ENCODE measurements around the gene PDE6A.
"Not testable (repeated sequence)": the region's sequence is repeated elsewhere in the genome, so short reads cannot be mapped to it uniquely, and the experiment has no call there.

The PDE6A gene

DNA sequence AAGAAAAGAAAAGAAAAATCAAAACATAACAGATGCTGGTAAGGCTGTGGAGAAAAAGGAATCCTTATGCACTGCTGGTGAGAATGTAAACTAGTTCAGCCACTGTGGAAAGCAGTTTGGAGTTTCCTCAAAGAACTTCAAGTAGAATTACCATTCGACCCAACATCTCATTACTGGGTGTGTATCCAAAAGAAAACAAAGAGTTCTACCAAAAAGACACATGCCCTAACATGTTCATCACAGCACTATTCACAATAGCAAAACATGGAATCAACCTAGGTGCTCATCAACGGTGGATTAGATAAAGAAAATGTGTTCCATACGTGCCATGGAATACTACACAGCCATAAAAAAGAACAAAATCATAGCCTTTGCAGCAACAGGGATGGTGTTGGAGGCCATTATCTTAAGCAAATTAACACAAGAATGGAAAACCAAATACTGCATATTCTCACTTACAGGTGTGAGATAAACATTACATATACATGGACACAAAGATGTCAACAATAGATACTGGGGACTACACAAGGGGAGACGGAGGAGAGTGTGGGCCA is 63.4 kb downstream of the PDE6A start:
- TF ChIP-seq, protein P1, sequence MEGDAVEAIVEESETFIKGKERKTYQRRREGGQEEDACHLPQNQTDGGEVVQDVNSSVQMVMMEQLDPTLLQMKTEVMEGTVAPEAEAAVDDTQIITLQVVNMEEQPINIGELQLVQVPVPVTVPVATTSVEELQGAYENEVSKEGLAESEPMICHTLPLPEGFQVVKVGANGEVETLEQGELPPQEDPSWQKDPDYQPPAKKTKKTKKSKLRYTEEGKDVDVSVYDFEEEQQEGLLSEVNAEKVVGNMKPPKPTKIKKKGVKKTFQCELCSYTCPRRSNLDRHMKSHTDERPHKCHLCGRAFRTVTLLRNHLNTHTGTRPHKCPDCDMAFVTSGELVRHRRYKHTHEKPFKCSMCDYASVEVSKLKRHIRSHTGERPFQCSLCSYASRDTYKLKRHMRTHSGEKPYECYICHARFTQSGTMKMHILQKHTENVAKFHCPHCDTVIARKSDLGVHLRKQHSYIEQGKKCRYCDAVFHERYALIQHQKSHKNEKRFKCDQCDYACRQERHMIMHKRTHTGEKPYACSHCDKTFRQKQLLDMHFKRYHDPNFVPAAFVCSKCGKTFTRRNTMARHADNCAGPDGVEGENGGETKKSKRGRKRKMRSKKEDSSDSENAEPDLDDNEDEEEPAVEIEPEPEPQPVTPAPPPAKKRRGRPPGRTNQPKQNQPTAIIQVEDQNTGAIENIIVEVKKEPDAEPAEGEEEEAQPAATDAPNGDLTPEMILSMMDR (conservative IDR thresholded peaks at IDR 0.05; ENCODE audit: low read length) = no peak
- TF ChIP-seq EZH2phosphoT487 (IDR thresholded peaks at IDR 0.05; ENCODE audit: borderline replicate concordance) = no peak
- H3K36me3 ChIP-seq (ENCODE audit: insufficient read depth, low read length) = no peaks in the 10 kb centered on the region
- H3K79me2 ChIP-seq (ENCODE audit: insufficient read depth, low read length) = no peaks in the 10 kb centered on the region
- H3K9me2 ChIP-seq (replicated peaks; ENCODE audit: low read depth, low read length) = no peaks in the 10 kb centered on the region
- no peak overlapping the region for H3K4me3 ChIP-seq (ENCODE audit: low read length, poor library complexity, severe bottlenecking)
- H4K20me1 ChIP-seq (ENCODE audit: insufficient read depth, low read length, poor library complexity, severe bottlenecking) = no peaks in the 10 kb centered on the region
- no peaks in the 10 kb centered on the region for H3K9me3 ChIP-seq (ENCODE audit: insufficient read depth, low read depth, low read length)
- H2AFZ ChIP-seq (ENCODE audit: low read length) = no peak overlapping the region
- H3K4me2 ChIP-seq (ENCODE audit: low read depth, low read length, poor library complexity, severe bottlenecking) = no peak overlapping the region
- H3K9ac ChIP-seq (ENCODE audit: low read depth, low read length, poor library complexity, severe bottlenecking) = no peak overlapping the region
- H3K27me3 ChIP-seq (ENCODE audit: insufficient read depth, low read length, poor library complexity, severe bottlenecking) = no peaks in the 10 kb centered on the region
- no peaks in the 10 kb centered on the region for H3F3A ChIP-seq (ENCODE audit: low read depth)
- H3K4me1 ChIP-seq (ENCODE audit: insufficient read depth, low read length, poor library complexity, severe bottlenecking) = no peaks in the 10 kb centered on the region

DNA sequence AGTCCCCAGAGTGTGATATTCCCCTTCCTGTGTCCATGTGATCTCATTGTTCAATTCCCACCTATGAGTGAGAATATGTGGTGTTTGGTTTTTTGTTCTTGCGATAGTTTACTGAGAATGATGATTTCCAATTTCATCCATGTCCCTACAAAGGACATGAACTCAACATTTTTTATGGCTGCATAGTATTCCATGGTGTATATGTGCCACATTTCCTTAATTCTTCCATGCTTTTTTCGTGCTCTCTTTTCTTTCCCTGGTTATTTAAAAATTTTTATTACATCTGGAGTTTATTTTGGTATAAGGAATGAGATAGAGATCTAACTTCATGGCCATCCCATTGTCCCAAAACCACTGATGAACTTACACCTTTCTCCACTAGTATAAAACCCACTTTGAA is 65.0 kb downstream of the PDE6A start:
- H3K79me2 ChIP-seq (ENCODE audit: insufficient read depth, low read length); H3K36me3 ChIP-seq (ENCODE audit: insufficient read depth, low read length); H4K20me1 ChIP-seq (ENCODE audit: insufficient read depth, low read length, poor library complexity, severe bottlenecking); H3K4me3 ChIP-seq (ENCODE audit: low read length, poor library complexity, severe bottlenecking); H3K4me1 ChIP-seq (ENCODE audit: insufficient read depth, low read length, poor library complexity, severe bottlenecking); H3K9ac ChIP-seq (ENCODE audit: low read depth, low read length, poor library complexity, severe bottlenecking); H2AFZ ChIP-seq (ENCODE audit: low read length); H3K27me3 ChIP-seq (ENCODE audit: insufficient read depth, low read length, poor library complexity, severe bottlenecking); H3K4me2 ChIP-seq (ENCODE audit: low read depth, low read length, poor library complexity, severe bottlenecking); H3K9me2 ChIP-seq (replicated peaks; ENCODE audit: low read depth, low read length); H3F3A ChIP-seq (ENCODE audit: low read depth); H3K9me3 ChIP-seq (ENCODE audit: insufficient read depth, low read depth, low read length): not testable (repeated sequence)

DNA sequence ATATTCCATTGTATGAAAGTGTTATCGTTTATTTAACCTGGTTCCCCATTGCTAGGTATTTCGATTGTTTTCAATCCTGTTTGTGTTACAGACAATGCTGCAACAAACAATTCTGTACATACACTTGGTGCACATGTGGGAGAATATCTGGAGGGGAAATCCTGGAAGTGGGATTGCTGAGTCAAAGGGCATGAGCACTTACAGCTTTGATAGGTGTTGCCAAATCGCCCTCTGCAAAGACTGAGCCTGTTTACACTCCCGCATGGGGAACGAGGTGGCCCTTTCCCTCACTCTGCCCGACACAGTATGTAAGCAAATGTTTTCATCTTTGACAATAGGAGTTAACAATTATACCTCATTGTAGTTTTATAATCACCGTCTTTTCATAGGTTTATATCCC is 66.2 kb downstream of the PDE6A start:
- H3K79me2 ChIP-seq (ENCODE audit: insufficient read depth, low read length) = no peaks in the 10 kb centered on the region
- H3K4me3 ChIP-seq (ENCODE audit: low read length, poor library complexity, severe bottlenecking) = no peak overlapping the region
- H3K9me3 ChIP-seq (ENCODE audit: insufficient read depth, low read depth, low read length) = no peaks in the 10 kb centered on the region
- H3K36me3 ChIP-seq (ENCODE audit: insufficient read depth, low read length) = no peaks in the 10 kb centered on the region
- H3K9ac ChIP-seq (ENCODE audit: low read depth, low read length, poor library complexity, severe bottlenecking) = no peak overlapping the region
- H4K20me1 ChIP-seq (ENCODE audit: insufficient read depth, low read length, poor library complexity, severe bottlenecking) = no peaks in the 10 kb centered on the region
- H3K27me3 ChIP-seq (ENCODE audit: insufficient read depth, low read length, poor library complexity, severe bottlenecking) = no peaks in the 10 kb centered on the region
- H3K9me2 ChIP-seq (replicated peaks; ENCODE audit: low read depth, low read length) = no peaks in the 10 kb centered on the region
- no peak overlapping the region for H3K4me2 ChIP-seq (ENCODE audit: low read depth, low read length, poor library complexity, severe bottlenecking)
- TF ChIP-seq, protein P1 (conservative IDR thresholded peaks at IDR 0.05; ENCODE audit: low read length) = no peak
- TF ChIP-seq EZH2phosphoT487 (IDR thresholded peaks at IDR 0.05; ENCODE audit: borderline replicate concordance) = no peak
- H3K4me1 ChIP-seq (ENCODE audit: insufficient read depth, low read length, poor library complexity, severe bottlenecking) = no peaks in the 10 kb centered on the region
- no peaks in the 10 kb centered on the region for H3F3A ChIP-seq (ENCODE audit: low read depth)
- H2AFZ ChIP-seq (ENCODE audit: low read length) = no peak overlapping the region

DNA sequence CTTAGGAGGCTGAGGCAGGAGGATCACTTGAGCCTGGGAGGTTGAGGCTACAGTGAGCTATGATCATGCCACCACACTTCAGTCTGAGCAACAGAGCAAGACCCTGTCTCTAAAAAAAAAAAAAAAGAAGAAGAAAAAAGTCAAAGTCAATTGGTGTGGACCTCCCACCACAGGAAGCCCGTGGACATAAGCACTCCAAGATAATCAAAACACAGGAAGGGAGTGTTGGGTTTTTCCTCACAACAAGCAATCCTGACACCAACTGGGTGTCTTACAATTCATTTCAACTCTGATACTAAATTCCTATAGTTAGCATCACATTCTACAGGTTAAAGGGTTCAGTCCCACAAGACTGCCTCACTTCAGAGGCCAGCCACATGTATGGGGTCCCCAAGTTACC is 70.7 kb downstream of the PDE6A start:
- H3K9me2 ChIP-seq (replicated peaks; ENCODE audit: low read depth, low read length) = no peaks in the 10 kb centered on the region
- no peaks in the 10 kb centered on the region for H3F3A ChIP-seq (ENCODE audit: low read depth)
- H3K79me2 ChIP-seq (ENCODE audit: insufficient read depth, low read length) = no peaks in the 10 kb centered on the region
- TF ChIP-seq, protein P1 (conservative IDR thresholded peaks at IDR 0.05; ENCODE audit: low read length) = no peak
- TF ChIP-seq EZH2phosphoT487 (IDR thresholded peaks at IDR 0.05; ENCODE audit: borderline replicate concordance) = no peak
- no peak overlapping the region for H3K4me2 ChIP-seq (ENCODE audit: low read depth, low read length, poor library complexity, severe bottlenecking)
- no peaks in the 10 kb centered on the region for H3K4me1 ChIP-seq (ENCODE audit: insufficient read depth, low read length, poor library complexity, severe bottlenecking)
- no peaks in the 10 kb centered on the region for H3K36me3 ChIP-seq (ENCODE audit: insufficient read depth, low read length)
- no peak overlapping the region for H3K4me3 ChIP-seq (ENCODE audit: low read length, poor library complexity, severe bottlenecking)
- H3K9me3 ChIP-seq (ENCODE audit: insufficient read depth, low read depth, low read length) = no peaks in the 10 kb centered on the region
- H3K27me3 ChIP-seq (ENCODE audit: insufficient read depth, low read length, poor library complexity, severe bottlenecking) = no peaks in the 10 kb centered on the region
- no peak overlapping the region for H2AFZ ChIP-seq (ENCODE audit: low read length)
- no peak overlapping the region for H3K9ac ChIP-seq (ENCODE audit: low read depth, low read length, poor library complexity, severe bottlenecking)
- H4K20me1 ChIP-seq (ENCODE audit: insufficient read depth, low read length, poor library complexity, severe bottlenecking) = no peaks in the 10 kb centered on the region

All from Loucy (cell line).